HG02970 (cell line): ENCODE results near the gene TRAPPC2L.

ENCODE experiments used
- ATAC-seq: cut with Tn5 transposase; IDR thresholded peaks from one replicate; pipeline ENCODE4 v1.9.1; 2021; ENCODE audit warnings: mild to moderate bottlenecking, moderate library complexity, moderate number of reproducible peaks; ENCODE audit not compliant: unreplicated experiment, low FRiP score

TRAPPC2L gene

DNA sequence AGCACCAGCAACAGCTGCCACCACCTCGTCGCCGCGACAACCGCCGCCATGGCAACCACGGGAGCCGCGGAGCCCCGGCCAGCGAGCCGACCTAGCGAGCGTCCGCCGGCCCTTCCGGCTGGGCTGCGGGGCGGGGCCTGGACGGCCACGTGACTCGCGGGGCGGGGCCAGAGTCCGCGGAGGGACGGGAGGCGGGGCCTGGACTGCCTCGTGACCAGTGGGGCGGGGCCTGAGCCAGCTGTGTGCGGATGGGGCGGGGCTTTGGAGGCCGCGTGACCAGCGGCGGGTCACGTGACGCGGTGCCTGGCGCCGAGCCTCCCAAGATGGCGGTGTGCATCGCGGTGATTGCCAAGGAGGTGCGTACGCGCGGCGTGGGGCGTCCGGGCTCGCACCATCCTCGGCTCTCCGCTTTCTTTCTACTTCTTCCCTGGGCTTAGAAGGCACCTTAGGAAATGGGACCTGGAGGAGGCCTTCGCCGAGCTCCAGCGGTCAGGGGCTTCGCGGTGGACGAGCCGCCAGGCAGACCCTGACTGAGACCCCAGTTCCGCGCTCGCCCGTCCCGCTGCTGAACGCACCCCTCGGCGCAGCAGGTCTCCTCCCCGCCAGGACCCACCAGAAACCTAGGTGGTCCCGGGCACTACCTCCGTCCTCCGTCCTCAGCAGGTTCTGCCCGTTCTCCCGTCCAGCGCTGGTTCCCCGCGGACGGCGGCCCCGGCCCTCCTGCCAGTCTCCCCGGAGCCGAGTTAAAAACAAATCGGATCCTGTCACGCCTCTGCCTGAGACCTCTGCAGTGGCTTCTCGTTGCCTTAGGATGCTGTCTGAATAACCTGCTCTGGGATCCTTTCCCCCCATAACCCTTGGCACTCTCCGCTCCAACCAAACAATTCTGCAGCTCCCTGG is at the start of gene TRAPPC2L, which contains the start of gene GALNS:
TRAPPC2L (plus strand) TSS at position 300 of the 900 bp plus-strand sequence; CDS start at position 324, 24 bp downstream.
GALNS (minus strand) TSS at position 120 of the 900 bp plus-strand sequence; CDS start at position 50, 70 bp downstream.
- ATAC-seq: peak; percentile 91

- ATAC-seq: no peak
These were observed 49.7 kb upstream of the TRAPPC2L start for GRCh38 chr16:88807142-88807625.

DNA sequence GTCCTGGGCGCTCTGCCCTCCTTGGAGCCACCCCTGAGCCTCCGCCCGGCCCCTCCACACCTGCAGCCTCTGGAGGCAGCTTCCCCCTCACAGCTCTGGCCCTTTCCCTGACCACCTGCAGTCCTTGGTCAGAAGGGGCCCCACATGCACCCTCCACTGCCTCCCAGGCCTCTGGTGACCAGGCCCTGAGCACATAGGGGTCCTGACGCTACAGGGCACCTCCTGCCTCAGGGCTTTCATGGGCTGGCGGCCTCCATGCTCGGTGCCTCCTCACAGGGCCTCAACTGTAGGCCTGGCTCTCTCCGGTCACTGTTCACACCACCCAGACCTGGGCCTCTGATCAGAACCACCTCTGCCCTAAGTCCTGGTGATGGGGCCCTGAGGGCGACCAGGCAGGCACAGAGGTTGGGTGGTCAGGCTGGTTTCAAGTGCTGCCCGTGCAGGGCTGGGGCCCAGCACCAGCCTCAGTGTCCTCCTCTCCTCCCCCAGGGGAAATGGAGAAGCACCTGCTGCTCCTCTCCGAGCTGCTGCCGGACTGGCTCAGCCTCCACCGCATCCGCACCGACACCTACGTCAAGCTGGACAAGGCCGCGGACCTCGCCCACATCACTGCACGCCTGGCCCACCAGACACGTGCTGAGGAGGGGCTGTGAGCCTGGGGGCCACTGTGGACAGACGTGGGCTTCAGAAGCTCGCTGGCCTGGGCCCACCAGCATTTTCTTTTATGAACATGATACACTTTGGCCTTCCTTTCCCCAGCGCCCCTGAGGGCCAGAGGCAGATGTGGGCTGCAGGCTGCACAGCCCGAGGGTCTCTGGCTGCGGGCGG is 49.1 kb upstream of the TRAPPC2L start:
- no peak for ATAC-seq

DNA sequence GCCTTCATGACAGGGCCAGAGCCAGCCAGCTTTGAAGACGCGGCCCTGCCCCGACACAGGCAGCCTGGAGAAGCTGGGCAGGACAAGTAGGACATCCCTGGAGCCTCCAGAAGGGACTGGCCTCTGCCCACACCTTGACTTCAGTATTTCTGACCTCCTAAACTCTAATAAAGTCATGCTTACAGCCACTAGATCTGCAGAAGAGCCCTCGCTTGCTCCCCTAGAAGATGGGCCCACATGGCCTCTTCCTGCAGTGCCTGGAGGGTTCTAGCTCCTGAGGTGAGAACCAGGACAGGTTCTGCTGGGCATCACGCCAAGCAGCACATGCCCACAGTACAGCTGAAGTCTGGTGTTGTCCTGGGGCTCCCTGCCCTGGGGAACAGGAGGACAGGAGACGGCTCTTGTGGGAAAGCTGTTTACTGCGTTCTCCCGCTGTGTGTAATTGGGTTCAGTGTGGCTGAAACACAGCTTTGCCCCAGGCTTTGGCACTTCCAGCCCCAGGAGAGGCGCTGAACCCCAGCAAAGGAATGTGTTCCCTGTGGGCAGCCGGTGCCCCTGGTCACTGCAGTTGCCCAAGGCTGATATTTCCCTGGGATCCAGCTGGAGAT is 47.8 kb upstream of the TRAPPC2L start:
- ATAC-seq: no peak

DNA sequence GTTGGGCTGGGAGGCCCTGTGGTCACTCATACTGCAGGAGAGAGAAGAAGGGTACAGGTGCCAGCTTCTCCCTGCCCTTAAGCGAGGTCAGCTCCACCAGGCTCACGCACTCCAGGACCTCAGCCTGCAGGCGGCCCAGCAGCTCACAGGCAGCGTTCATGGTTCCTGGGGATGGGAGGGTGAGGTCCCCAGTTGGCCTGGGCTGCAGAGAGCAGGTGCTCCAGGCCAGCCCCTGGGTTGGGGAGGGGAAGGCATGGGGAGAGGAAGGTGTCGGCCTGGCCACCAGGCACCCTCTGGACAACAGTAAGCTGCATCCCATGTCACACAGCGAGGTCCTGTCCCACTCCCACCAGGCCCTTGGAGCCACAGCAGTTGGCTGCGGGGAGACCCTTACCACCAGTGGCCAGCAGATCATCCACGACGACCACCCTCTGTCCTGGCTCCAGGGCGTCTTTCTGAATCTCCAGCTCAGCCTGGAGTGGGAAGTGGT is 47.2 kb upstream of the TRAPPC2L start:
- ATAC-seq: no peak

GRCh38 chr16:88810166-88810911 is 46.6 kb upstream of the TRAPPC2L start:
- ATAC-seq: no peak

DNA sequence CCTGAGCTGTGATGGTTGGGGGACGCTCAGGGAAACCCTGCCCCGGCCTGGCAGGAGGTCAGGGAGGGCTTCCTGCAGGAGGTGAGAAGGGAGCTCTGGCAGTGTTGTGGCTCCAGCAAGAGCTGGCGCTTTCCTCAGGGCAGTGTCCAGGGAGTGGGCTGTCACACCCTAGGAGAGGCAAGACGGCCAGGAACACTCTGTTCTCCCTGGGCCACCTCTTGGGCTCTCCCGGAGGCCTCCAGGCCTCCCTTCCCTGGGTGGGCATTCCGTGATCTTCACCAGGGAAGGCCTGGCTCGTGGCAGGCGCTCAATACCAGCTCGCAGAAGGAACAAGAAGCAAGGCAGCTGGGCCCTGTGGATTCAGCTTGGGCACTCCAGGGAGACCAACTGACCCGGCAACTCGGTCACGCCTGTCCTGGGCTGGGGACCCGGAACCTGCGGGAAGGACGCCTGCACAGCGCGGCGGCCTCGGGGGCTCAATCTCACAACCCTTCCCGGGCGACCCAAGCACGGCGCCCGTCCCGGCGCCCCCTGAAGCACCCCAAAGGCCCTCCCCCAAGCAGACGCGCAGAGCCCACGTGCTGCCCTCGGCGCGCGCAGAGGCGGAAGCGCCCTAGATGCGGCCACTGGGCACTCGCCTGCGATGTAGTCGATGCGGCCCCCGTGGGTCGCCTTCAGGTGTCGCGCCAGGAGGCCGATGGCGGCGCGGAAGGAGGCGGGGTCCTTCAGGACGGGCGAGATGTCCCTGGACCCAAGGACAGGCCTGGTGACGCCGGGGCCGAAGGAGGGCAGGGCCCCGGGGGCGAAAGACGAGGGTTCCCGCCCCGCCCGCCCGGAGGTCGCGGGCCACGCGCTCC is 45.8 kb upstream of the TRAPPC2L start:
- peak; percentile 39 for ATAC-seq

DNA sequence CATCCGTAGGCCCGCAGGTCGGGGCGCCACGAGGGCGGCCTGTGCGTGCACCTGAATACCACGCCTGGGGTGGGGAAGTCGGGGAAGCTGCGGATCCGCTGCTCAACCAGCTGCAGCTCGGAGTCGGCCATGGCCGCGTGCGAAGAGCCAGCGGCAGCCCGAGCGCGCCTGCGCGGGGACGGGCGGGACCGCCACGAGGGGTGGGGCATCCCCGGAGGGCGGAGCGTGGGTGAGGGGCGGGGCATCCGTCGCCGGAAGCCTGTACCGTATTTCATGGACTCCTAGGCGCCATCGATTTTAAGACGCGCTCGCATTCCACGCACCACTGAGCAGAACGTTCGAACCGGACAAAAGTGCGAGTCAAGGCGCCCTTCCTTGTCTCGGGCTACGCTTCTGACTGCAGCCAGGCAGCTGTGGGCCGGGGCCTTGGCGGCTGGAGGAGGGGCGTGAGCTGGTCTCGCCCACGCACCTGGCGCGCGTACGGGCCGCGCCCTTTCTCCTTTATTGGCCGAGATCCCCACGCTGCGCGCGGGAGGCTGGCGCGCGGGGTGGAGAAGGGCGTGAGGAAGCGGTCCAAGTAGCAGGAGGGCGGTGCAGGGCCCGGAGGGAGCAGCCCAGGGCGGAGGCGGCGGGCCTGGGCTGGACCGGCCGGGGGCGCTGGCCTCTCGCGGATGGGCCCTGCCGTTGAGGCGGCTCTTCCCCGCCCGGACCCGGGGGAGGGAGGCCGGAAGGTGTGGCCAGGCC is 45.0 kb upstream of the TRAPPC2L start, which contains the start of gene APRT:
APRT (minus strand) TSS at position 160 of the 744 bp plus-strand sequence; CDS start at position 131, 29 bp downstream.
- ATAC-seq: peak; percentile 68

DNA sequence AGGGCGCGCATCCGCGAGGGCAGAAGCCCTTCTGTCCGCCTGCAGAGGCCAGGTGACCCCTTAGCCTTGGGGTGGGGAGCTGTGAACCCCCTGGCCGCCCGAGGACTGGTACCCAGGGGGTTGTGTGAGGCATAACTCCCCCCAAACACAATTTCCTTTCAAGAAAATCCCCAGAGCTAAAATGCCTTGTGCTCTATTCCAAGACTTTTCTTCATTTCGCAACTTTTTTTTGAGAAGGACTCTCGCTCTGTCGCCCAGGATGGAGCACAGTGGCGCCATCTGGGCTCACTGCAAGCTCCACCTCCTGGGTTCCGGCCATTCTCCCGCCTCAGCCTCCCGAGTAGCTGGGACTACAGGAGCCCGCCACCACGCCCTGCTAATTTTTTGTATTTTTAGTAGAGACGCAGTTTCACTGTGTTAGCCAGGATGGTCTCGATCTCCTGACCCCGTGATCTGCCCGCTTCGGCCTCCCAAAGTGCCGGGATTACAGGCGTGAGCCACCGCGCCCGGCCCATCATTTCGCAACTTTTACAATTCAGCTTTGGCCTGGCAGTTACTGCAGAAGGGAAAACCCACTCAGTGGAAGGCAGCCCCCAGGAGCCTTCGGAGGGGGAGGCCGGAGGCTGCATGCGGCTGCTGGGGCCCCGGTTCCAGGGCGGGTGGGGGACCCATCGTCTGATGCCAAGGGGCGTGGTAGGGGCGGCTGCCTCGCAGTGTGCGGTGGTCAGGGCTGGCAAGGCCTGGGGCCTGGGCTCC is 44.2 kb upstream of the TRAPPC2L start:
- ATAC-seq: no peak

DNA sequence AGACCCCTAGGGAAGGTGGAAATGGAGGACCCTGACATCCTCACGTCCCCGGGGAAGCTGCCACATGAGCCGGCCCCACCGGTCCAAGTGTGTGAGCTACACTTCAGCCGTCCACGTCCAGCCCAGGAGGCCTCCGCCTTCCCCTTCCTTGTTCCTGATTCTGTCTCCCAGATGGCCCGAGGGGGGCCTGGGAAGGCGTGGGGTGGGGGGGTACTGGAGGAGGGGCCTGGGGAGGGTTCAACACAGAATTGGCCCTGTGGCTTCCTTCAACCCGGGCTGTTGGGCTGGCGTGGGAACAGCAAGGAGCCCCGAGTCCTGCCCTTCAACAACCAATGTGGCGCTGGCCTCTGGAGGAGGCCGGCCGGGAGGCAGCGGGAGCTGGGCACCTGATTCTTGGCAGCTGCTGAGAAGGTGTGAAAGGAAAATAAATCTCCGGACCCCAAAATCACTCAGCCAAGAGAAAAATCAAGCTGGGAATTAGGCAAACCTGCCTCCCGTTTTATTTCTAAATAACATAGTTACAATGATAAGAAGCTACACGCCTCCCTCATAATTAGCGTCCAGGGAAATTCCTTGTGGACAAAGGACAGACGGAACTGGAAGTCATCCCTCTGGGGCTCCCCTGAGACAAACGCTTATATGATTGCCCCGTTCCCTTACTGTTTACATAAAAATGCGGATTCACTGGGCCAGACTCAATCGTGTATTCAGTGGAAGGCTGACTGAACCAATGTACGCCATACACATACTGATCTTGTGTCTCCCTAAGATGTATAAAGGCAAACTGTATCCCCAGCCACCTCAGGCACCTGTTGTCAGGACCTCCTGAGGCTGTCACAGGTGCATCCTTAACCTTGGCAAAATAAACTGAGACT is 43.4 kb upstream of the TRAPPC2L start:
- no peak for ATAC-seq

DNA sequence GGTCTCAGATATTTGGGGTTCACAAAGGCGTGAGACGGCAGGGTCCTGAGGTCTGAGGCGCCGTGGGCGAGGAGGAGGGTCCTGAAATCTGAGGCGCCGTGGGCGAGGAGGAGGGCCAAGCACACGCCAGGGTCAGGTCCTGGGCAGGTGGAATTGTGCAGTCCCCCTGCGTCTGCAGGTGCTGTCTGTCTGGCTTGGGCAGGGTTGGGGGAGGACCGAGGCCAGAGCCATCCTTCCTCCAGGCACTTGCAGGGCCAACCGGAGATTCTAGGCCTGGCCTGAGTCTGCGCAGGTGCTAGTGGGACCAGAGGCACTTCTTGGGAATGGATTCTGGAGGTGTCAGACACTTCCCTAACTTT is 42.8 kb upstream of the TRAPPC2L start:
- ATAC-seq: no peak

DNA sequence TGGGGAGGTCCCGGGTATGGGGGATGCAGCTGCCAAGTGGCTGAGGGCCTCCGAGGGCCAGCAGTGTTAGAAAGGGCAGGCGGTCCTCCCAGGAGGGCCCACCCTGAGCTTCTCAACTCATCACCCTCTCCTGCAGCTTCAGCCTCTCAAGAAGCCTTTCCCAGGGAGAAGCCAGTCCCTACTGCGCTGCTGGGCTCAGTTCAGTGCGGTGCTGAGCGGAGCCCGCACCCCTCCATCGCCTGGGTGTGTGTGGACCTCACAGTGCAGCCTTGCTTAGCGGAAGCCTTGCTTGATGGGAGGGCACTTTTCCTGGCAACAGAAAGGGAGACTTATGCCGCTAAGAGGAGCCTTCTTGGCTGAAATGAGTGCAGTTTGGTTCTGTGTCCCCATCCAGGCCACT is 41.7 kb upstream of the TRAPPC2L start:
- ATAC-seq: no peak

- no peak for ATAC-seq
These were observed 40.9 kb upstream of the TRAPPC2L start for GRCh38 chr16:88815901-88816589.

GRCh38 chr16:88816736-88817535 is 40.0 kb upstream of the TRAPPC2L start:
- ATAC-seq: no peak
